ENCODE measurements around the gene CCDC83.

CCDC83 gene

GRCh38 chr11:85903406-85903805, 48.2 kb downstream of the CCDC83 start:
- H3K4me3 ChIP-seq (ENCODE audit: low read depth, low read length): no peak overlapping the region
- no peak for TF ChIP-seq CTCF (IDR thresholded peaks at IDR 0.05; ENCODE audit: insufficient read depth, low read length, missing control alignments)
- CTCF ChIA-PET: no interaction called here
- POLR2A ChIA-PET: interaction anchor here (0.7 kb wide), 1 partner anchor 12 kb away, joined by 3 read pairs; no protein-coding TSS in a partner anchor
- no peak for DNase-seq (ENCODE audit: low read depth, low spot score)

- no peak overlapping the region for H3K4me3 ChIP-seq (ENCODE audit: low read depth, low read length)
- POLR2A ChIA-PET: no interaction called here
- no peak for DNase-seq (ENCODE audit: low read depth, low spot score)
- CTCF ChIA-PET: no interaction called here
- no peak for TF ChIP-seq CTCF (IDR thresholded peaks at IDR 0.05; ENCODE audit: insufficient read depth, low read length, missing control alignments)
These were observed 48.6 kb downstream of the CCDC83 start for GRCh38 chr11:85903811-85904210.

- TF ChIP-seq CTCF (IDR thresholded peaks at IDR 0.05; ENCODE audit: insufficient read depth, low read length, missing control alignments): no peak
- ChIA-PET POLR2A (no interaction called here), CTCF (interaction anchor here (0.8 kb wide), 1 partner anchor 57 kb away, joined by 3 read pairs; the partner anchor contains the start of gene CCDC83)
- H3K4me3 ChIP-seq (ENCODE audit: low read depth, low read length): no peak overlapping the region
- DNase-seq (ENCODE audit: low read depth, low spot score): no peak
These were observed 57.2 kb downstream of the CCDC83 start for GRCh38 chr11:85912414-85912813.

DNA sequence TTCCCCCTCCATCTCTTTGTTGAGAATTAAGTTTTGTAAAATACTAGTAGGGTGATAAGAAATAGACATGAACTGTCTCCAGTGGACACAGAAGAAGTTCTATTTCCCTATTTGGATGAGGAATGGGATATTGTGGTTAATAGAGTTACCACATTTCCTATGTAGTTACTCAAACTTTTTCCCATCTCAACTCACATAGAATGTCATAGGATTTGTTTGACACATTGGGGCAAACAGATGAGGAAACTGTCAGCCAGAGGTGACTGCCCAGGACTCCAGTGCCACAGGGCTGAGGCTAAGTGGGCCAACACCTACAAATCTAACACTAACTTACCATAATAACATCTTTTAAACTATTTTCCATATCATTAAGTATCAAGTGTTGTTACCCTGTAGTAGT, 58.3 kb downstream of the CCDC83 start:
- no peak for TF ChIP-seq CTCF (IDR thresholded peaks at IDR 0.05; ENCODE audit: insufficient read depth, low read length, missing control alignments)
- no peak for DNase-seq (ENCODE audit: low read depth, low spot score)
- no peak overlapping the region for H3K4me3 ChIP-seq (ENCODE audit: low read depth, low read length)
- CTCF ChIA-PET: interaction anchor here (2.1 kb wide), 1 partner anchor 19 kb away, joined by 5 read pairs; no protein-coding TSS in a partner anchor
- POLR2A ChIA-PET: no interaction called here

DNA sequence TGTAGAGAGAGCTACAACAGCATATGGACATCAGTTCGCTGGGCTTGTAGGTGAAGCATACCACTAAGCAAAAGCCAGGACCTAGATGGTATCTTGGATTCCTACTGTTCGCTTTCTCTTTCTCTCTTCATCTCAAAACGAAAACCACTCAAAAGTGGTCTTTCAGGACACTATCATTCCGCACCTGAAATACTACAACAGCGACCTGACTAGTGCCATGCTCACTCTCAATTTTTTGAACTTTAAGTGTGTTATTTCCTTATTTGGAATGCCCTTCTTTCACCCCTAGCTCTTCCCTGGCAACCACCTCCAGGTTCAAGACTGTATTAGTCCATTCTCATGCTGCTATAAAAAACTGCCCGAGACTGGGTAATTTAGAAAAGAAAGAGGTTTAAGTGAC, 59.2 kb downstream of the CCDC83 start:
- POLR2A ChIA-PET: no interaction called here
- CTCF ChIA-PET: interaction anchor here (1.9 to 2.1 kb wide), 2 partner anchors 18 to 59 kb away, joined by 5 read pairs; partner anchors contain the start of gene CCDC83
- H3K4me3 ChIP-seq (ENCODE audit: low read depth, low read length): no peak overlapping the region
- no peak for TF ChIP-seq CTCF (IDR thresholded peaks at IDR 0.05; ENCODE audit: insufficient read depth, low read length, missing control alignments)
- no peak for DNase-seq (ENCODE audit: low read depth, low spot score)

- no peak for TF ChIP-seq CTCF (IDR thresholded peaks at IDR 0.05; ENCODE audit: insufficient read depth, low read length, missing control alignments)
- ChIA-PET CTCF (interaction anchor here (1.1 to 2.4 kb wide), 4 partner anchors 11 to 329 kb away, joined by 3 to 7 read pairs (median 4); partner anchors contain the start of gene CCDC83), POLR2A (interaction anchor here (0.7 kb wide), 1 partner anchor 666 kb away, joined by 3 read pairs; no protein-coding TSS in a partner anchor)
- no peak overlapping the region for H3K4me3 ChIP-seq (ENCODE audit: low read depth, low read length)
- no peak for DNase-seq (ENCODE audit: low read depth, low spot score)
These were observed 64.0 kb downstream of the CCDC83 start for GRCh38 chr11:85918910-85919794.

Measured in AG04449 (cell line).